ENCODE measurements around the gene DPP6.

GRCh38 chr7:154911411-154911810 lies 859.2 kb downstream of the DPP6 start:
- TF ChIP-seq CTCF (IDR thresholded peaks at IDR 0.05): no peak
- TF ChIP-seq TEAD4 (IDR thresholded peaks at IDR 0.05; ENCODE audit: borderline replicate concordance, insufficient read depth): no peak
- no peak for TF ChIP-seq RFX5 (IDR thresholded peaks at IDR 0.05; ENCODE audit: low read length)
- TF ChIP-seq POLR2AphosphoS5 (IDR thresholded peaks at IDR 0.05; ENCODE audit: low read depth, low read length): no peak
- no peak for TF ChIP-seq RAD21 (IDR thresholded peaks at IDR 0.05; ENCODE audit: low read length)
- TF ChIP-seq NRF1 (IDR thresholded peaks at IDR 0.05; ENCODE audit: low read depth, low read length): no peak
- no peak for TF ChIP-seq REST (IDR thresholded peaks at IDR 0.05; ENCODE audit: low read depth, low read length)
- no peak for TF ChIP-seq GABPA (IDR thresholded peaks at IDR 0.05; ENCODE audit: low read depth)
- TF ChIP-seq FOXM1 (IDR thresholded peaks at IDR 0.05; ENCODE audit: low read depth): no peak
- TF ChIP-seq MAX (IDR thresholded peaks at IDR 0.05; ENCODE audit: low read depth): no peak
- no peak for TF ChIP-seq SMC3 (IDR thresholded peaks at IDR 0.05; ENCODE audit: low read depth, low read length)
- TF ChIP-seq USF1 (IDR thresholded peaks at IDR 0.05; ENCODE audit: borderline replicate concordance, low read depth): no peak
